Naive thymus-derived CD4-positive, alpha-beta T cell (primary cell): ENCODE measurements around the gene TRIM74. TPM values are rescaled to one million over a fixed set of nuclear protein-coding genes. Genes with fewer than 3 reads are reported as not detected.
A peak's percentile ranks its signal among the peaks of the same experiment; 100 is the strongest.
"Not testable (repeated sequence)": the region's sequence is repeated elsewhere in the genome, so short reads cannot be mapped to it uniquely, and the experiment has no call there.

Source experiments
- ATAC-seq: fragments of 150-1000 bp; cut with Tn5 transposase; 2 replicates; pipeline ENCODE4 v1.10.0; 2021; ENCODE audit warnings: mild to moderate bottlenecking, moderate library complexity
- CTCF ChIA-PET: fragments of 350-600 bp; sonication (Branson Sonifier 250); formaldehyde crosslinking; loops from one replicate; lab custom pipeline; 2021; ENCODE audit warnings: antibody characterized with exemption; lab: Charles Lee
- POLR2A ChIA-PET: fragments of 350-600 bp; sonication (Branson Sonifier 250); formaldehyde crosslinking; loops from one replicate; lab custom pipeline; 2021; ENCODE audit warnings: antibody characterized with exemption, inconsistent platforms; lab: Charles Lee
- DNase-seq, 9 donors: peaks; one replicate each; pipeline versions ENCODE4 v3.0.0 to v3.0.0-alpha.2; 2020 to 2022; ENCODE audit warnings: mixed read lengths in 1 of 9
- H3K27ac ChIP-seq: one replicate; pipeline ENCODE4 v1.7.0; 2013; ENCODE audit warnings: mild to moderate bottlenecking, low read depth, low read length, moderate library complexity
- H3K27me3 ChIP-seq, 2 donors: one replicate each; pipeline ENCODE4 v1.7.0; 2013; ENCODE audit warnings: low read length in 2 of 2, mild to moderate bottlenecking in 2 of 2, moderate library complexity in 2 of 2; ENCODE audit not compliant: control insufficient read depth in 2 of 2, insufficient read depth in 2 of 2
- H3K36me3 ChIP-seq, 3 experiments: 1 replicate in 2 of 3; 2 replicates in 1 of 3; pipeline ENCODE4 v1.7.0; 2013; ENCODE audit warnings: low read length in 3 of 3, mild to moderate bottlenecking in 3 of 3, moderate library complexity in 1 of 3; ENCODE audit not compliant: insufficient read depth in 3 of 3, control insufficient read depth in 2 of 3
- H3K4me1 ChIP-seq, 2 donors: one replicate each; pipeline ENCODE4 v1.7.0; 2013; ENCODE audit warnings: low read length in 2 of 2, mild to moderate bottlenecking in 2 of 2, moderate library complexity in 1 of 2; ENCODE audit not compliant: control insufficient read depth in 2 of 2, insufficient read depth in 2 of 2
- H3K4me3 ChIP-seq: 2 replicates; pipeline ENCODE4 v1.7.0; 2013; ENCODE audit warnings: mild to moderate bottlenecking, low read length
- H3K9me3 ChIP-seq, 3 experiments: 1 replicate in 2 of 3; 2 replicates in 1 of 3; pipeline ENCODE4 v1.7.0; 2013; ENCODE audit warnings: low read length in 3 of 3; ENCODE audit not compliant: control insufficient read depth in 2 of 3
- H3K27ac Mint-ChIP-seq, 9 donors: one replicate each; pipeline ENCODE4 v1.8.0; 2020 to 2022; ENCODE audit warnings: mixed read lengths in 9 of 9, mild to moderate bottlenecking in 8 of 9, moderate library complexity in 5 of 9, inconsistent platforms in 2 of 9
- H3K27me3 Mint-ChIP-seq, 5 donors: one replicate each; pipeline ENCODE4 v1.8.0; 2021 to 2022; ENCODE audit warnings: mixed read lengths in 5 of 5, mild to moderate bottlenecking in 1 of 5
- H3K36me3 Mint-ChIP-seq, 5 donors: one replicate each; pipeline ENCODE4 v1.8.0; 2020 to 2022; ENCODE audit warnings: mixed read lengths in 5 of 5, mild to moderate bottlenecking in 3 of 5, inconsistent platforms in 1 of 5
- H3K4me1 Mint-ChIP-seq, 7 donors: one replicate each; pipeline ENCODE4 v1.8.0; 2020 to 2022; ENCODE audit warnings: mixed read lengths in 7 of 7, mild to moderate bottlenecking in 3 of 7, inconsistent platforms in 1 of 7
- H3K4me3 Mint-ChIP-seq, 10 donors: one replicate each; pipeline ENCODE4 v1.8.0; 2020 to 2022; ENCODE audit warnings: mild to moderate bottlenecking in 10 of 10, mixed read lengths in 10 of 10, moderate library complexity in 6 of 10, inconsistent platforms in 2 of 10
- H3K9me3 Mint-ChIP-seq, 11 donors: one replicate each; pipeline ENCODE4 v1.8.0; 2020 to 2022; ENCODE audit warnings: mixed read lengths in 11 of 11, mild to moderate bottlenecking in 4 of 11, inconsistent platforms in 1 of 11, moderate library complexity in 1 of 11
- intact Hi-C, 2 donors: fragments of 100-400 bp; cut with micrococcal nuclease; formaldehyde crosslinking; loops; one replicate each; pipeline ENCODE4 v1.15.1; 2023
- polyA plus RNA-seq, 2 donors: library from polyadenylated mRNA; unstranded; fragments of 300-500 nt; fragmentation: Illumina TruSeq; gene quantifications; one replicate each; pipeline ENCODE4 v1.2.3, GENCODE V29; 2021
- total RNA-seq, 6 experiments: library from RNA in 5 of 6; stranded (reverse) in 5 of 6; gene quantifications; 1 replicate in 5 of 6; 2 replicates in 1 of 6; pipeline ENCODE4 v1.2.3 and lab custom pipeline; 2021 to 2026

TRIM74 gene
- total and polyA plus RNA-seq, 7 experiments from 2014 or later, result 0.31 to 9.4 (median 4.4) TPM; not detected in 1

GRCh38 chr7:72914756-72915525 lies 54.3 kb downstream of the TRIM74 start:
- H3K27me3 ChIP-seq, H3K9me3 ChIP-seq, H3K4me1 ChIP-seq, H3K27me3 Mint-ChIP-seq, H3K9me3 Mint-ChIP-seq, H3K27ac ChIP-seq, H3K4me3 ChIP-seq, H3K4me3 Mint-ChIP-seq: not testable (repeated sequence)
- intact Hi-C loops, result loop anchor here in 1 of 2 donors (2.0 kb wide), 1 partner anchor 88 kb away; no protein-coding TSS in a partner anchor
- H3K36me3 Mint-ChIP-seq, result peaks cover 9 to 29% (median 12%) of the 10 kb centered on the region in 5 donors
- peak overlapping the region in 8 of 9 donors; percentile 10 to 88 (median 62) for H3K27ac Mint-ChIP-seq
- POLR2A ChIA-PET, result interaction anchor here (1.0 to 1.2 kb wide), 2 partner anchors 12 to 86 kb away, joined by 3 read pairs; no protein-coding TSS in a partner anchor
- peak; percentile 16 to 50 (median 40) for DNase-seq
- peak; percentile 94 for ATAC-seq
- peaks cover 5 to 30% (median 18%) of the 10 kb centered on the region in 7 donors for H3K4me1 Mint-ChIP-seq
- CTCF ChIA-PET, result interaction anchor here (0.7 to 2.0 kb wide), 9 partner anchors 8 to 96 kb away, joined by 3 to 8 read pairs (median 3); partner anchors contain the start of gene TYW1B
- peaks cover 0 to 17% (median 4%) of the 10 kb centered on the region in 3 experiments for H3K36me3 ChIP-seq

- H3K9me3 Mint-ChIP-seq, H3K27ac ChIP-seq, H3K4me3 Mint-ChIP-seq, CTCF ChIA-PET, H3K9me3 ChIP-seq, H3K4me3 ChIP-seq, ATAC-seq, H3K27me3 ChIP-seq, H3K4me1 ChIP-seq, H3K27me3 Mint-ChIP-seq, DNase-seq: not testable (repeated sequence)
- Mint-ChIP-seq H3K4me1 (peaks cover 2 to 31% (median 16%) of the 10 kb centered on the region in 7 donors), H3K27ac (peak overlapping the region in 3 of 9 donors; percentile 34 to 70 (median 57)), H3K36me3 (peaks cover 9 to 34% (median 12%) of the 10 kb centered on the region in 5 donors)
- intact Hi-C loops, result loop anchor here in 1 of 2 donors (2.0 kb wide), 1 partner anchor 87 kb away; no protein-coding TSS in a partner anchor
- H3K36me3 ChIP-seq, result peaks cover 0 to 25% (median 4%) of the 10 kb centered on the region in 3 experiments
- POLR2A ChIA-PET, result interaction anchor here (0.6 kb wide), 1 partner anchor 24 kb away, joined by 3 read pairs; no protein-coding TSS in a partner anchor
Observed at GRCh38 chr7:72913750-72914149, 55.5 kb downstream of the TRIM74 start.

DNA sequence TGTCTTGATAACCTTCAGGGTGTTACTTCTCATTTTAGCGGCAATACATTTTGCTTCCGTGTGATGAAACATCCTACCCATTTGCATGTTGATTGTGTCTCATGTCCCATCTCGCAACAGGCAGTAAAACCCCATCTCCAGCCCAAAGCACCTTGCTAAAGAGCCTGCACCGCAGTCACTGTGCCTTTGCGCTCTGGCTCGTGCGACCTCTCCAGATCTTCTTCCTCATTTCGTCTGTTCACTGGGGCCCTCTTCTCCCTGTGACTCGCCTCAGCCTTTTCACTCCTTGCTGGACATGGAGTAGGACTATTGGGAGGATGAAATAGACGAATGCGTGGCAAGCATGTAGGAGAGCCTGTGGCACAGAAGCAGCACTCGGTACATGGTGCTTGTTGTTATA lies 57.9 kb downstream of the TRIM74 start:
- H3K9me3 Mint-ChIP-seq, H3K27ac Mint-ChIP-seq, H3K4me3 ChIP-seq, H3K4me3 Mint-ChIP-seq, CTCF ChIA-PET, intact Hi-C loops, H3K27me3 Mint-ChIP-seq, H3K9me3 ChIP-seq, H3K27ac ChIP-seq, DNase-seq, POLR2A ChIA-PET, H3K4me1 ChIP-seq, H3K27me3 ChIP-seq: not testable (repeated sequence)
- peak; percentile 57 for ATAC-seq
- Mint-ChIP-seq H3K4me1 (peaks cover 2 to 30% (median 21%) of the 10 kb centered on the region in 7 donors), H3K36me3 (peaks cover 12 to 45% (median 19%) of the 10 kb centered on the region in 5 donors)
- peaks cover 0 to 25% (median 4%) of the 10 kb centered on the region in 3 experiments for H3K36me3 ChIP-seq

Other genes starting within 250 kb of the TRIM74 start
- gene TYW1B, start 141.3 kb downstream of the TRIM74 start, total RNA-seq, result 1 to 10 TPM; 4.3 to 8.2 (median 6.3) TPM
- 1 to 10 TPM; 1.2 to 2.8 TPM for gene TYW1B, start 141.3 kb downstream of the TRIM74 start, polyA plus RNA-seq
- 10 to 100 TPM; 60.8 to 73.4 (median 64.8) TPM for gene POM121, start 44.4 kb downstream of the TRIM74 start, total RNA-seq
- gene POM121, start 44.4 kb downstream of the TRIM74 start, polyA plus RNA-seq, result 10 to 100 TPM; 10.9 to 19.8 TPM
- not detected for gene SPDYE8, start 60.3 kb upstream of the TRIM74 start, total RNA-seq
- under 1 TPM in 1 of 2 donors, not detected in 1; 0.08 TPM for gene SPDYE8, start 60.3 kb upstream of the TRIM74 start, polyA plus RNA-seq
- not detected for gene SPDYE11, start 88.4 kb upstream of the TRIM74 start, total RNA-seq
- gene SPDYE11, start 88.4 kb upstream of the TRIM74 start, polyA plus RNA-seq, result under 1 TPM in 1 of 2 donors, not detected in 1; 0.08 TPM
- gene SPDYE9, start 116.6 kb upstream of the TRIM74 start, total RNA-seq, result not detected
- under 1 TPM in 1 of 2 donors, not detected in 1; 0.08 TPM for gene SPDYE9, start 116.6 kb upstream of the TRIM74 start, polyA plus RNA-seq